Colon (tissue), 2 donors: ENCODE results near the gene BMP2.

Experiments
- FAIRE-seq: peaks from 2 replicates; lab custom pipeline; 2012; peaks lifted over from hg19 to GRCh38; lab: Jason Lieb, UNC
- donor health status: control.
- donor health status: control.

The BMP2 gene

DNA sequence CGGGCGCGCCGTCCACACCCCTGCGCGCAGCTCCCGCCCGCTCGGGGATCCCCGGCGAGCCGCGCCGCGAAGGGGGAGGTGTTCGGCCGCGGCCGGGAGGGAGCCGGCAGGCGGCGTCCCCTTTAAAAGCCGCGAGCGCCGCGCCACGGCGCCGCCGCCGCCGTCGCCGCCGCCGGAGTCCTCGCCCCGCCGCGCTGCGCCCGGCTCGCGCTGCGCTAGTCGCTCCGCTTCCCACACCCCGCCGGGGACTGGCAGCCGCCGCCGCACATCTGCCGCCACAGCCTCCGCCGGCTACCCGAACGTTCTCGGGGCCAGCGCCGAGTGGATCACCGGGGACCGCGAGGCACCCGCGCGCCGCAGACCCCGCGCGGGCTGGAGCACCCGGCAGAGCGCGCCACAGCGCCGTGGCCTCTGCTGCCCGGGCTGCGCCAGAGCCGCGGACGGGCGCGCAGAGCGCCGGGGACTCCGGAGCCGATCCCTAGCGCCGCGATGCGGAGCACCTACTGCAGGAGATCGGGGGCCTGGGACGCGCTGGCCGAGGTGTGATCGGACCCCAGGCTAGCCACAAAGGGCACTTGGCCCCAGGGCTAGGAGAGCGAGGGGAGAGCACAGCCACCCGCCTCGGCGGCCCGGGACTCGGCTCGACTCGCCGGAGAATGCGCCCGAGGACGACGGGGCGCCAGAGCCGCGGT is at the start of gene BMP2:
TSS of gene BMP2 (plus strand) at position 151 of the 692 bp plus-strand sequence. CDS start 2,441 bp downstream, outside the sequence.
- FAIRE-seq: no peak

- FAIRE-seq: no peak
These were observed 48.7 kb upstream of the BMP2 start for GRCh38 chr20:6718662-6719368.

DNA sequence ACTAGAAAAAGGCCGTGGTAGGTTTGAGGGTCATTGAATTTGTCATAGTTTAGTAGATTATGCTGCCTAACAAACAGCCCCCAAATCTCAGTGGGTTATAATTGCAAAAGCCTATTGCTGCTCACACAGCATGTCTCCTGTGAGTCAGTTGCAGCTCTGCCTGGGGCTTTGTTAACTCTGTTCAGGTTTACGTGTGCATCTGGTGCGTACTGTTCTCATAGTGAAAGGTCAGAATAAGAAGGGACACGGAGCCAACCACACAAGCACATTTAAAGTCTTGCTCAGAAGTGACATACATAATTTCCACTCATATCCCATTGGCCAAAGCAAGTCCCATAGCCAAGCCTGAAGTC is 48.1 kb upstream of the BMP2 start:
- FAIRE-seq: no peak

DNA sequence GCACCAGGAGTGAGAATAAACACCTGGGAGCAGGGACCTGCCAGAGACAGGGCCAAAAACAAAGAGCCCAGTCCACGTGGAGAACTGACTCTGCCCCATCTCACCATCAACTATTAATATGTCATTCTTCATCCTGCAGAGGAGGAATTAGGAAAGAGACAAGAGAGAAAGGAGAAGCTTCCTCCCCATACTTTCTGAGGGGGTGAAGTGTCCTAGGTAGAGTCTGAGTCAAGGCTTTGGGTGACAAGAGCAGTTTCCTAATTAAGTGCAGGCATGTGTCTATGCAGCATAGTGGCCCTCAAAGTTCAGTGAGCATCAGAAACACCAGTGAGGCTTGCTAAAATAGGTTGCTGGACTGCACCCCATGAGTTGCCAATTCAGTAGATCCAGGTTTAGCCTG is 40.7 kb upstream of the BMP2 start:
- no peak for FAIRE-seq

GRCh38 chr20:6730672-6731328 is 36.7 kb upstream of the BMP2 start:
- no peak for FAIRE-seq

DNA sequence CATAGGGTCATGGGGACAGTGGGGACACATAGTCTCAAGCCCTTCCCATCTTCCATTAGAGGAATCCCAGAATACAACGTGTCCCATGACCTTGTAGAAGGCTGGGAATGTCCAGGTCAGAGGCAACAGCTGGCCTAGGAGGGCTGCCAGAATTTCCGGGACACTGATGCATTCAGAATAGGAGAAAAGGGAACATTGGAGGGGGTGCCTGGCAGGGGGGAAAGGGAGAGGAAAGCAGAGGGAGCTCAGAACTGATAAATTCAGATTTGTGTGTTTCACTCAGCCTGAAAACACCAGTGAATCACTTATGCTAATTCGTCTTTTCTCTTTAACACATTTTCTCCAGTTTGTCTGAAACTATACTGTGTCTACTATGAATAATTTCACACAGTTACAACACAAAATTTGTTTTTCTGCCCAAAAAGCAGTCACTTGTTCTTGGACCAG is 35.5 kb upstream of the BMP2 start:
- no peak for FAIRE-seq

DNA sequence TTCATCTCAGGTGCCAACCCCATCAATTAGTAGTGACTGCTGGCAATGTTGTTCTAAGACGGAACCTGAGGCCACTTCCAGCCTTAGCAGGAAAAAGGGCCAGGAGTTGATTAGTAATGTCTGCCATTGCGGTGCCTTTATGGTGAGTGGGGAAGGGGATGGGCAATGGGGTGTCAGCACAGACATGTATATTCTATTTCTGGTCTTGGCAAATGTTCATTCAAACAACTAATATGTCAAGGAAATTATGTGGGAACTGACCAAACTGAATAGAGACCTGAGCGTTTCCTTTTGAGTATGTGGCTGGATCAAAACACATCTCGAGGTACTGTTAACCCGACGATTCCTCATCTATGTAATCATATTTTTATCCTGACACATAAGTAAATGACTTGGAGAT is 34.6 kb upstream of the BMP2 start:
- FAIRE-seq: no peak

- no peak for FAIRE-seq
These were observed 33.5 kb upstream of the BMP2 start for GRCh38 chr20:6733965-6734364.

DNA sequence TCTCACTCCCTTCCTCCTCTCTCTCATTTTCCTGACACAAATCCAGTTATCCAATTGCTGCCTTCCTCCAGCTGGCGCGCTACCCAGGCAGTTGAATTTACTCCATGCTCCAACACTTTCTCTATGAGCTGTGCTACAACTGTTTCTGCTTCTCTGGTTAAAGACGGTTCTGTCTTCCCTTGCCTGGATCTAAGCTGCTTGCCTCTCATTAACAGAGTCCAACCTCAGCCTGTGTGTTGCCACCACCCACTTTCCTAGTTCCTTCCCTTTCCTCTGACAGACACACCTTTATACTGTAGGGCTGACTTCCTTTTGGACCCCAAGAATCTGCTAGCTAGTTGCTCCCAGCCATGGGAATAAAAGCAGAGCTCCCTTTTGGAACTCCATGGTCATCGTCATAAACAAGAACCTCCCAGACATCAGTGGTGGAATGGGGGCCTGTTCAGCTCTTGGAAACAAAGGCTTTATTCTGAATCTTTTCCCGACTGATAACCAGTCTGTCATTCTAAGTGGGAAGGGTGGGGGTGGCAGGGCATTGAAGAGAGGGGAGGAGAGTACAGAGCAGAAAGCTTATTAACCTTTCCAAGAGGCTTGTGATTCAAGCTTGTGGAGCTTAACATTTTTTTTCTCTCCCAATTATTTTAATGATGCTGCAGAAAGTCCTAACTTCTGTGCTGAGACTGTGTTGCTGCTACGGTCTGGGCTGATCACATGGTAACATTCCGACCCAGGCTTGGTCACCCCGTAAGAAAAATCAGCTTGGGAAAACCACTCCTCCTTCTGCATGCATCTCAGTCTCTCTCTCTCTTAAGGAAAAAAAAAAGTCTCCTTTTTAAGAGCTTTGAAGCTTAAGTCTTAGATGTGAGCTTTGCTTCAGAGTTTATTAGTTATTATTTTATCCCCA is 31.3 kb upstream of the BMP2 start:
- no peak for FAIRE-seq

DNA sequence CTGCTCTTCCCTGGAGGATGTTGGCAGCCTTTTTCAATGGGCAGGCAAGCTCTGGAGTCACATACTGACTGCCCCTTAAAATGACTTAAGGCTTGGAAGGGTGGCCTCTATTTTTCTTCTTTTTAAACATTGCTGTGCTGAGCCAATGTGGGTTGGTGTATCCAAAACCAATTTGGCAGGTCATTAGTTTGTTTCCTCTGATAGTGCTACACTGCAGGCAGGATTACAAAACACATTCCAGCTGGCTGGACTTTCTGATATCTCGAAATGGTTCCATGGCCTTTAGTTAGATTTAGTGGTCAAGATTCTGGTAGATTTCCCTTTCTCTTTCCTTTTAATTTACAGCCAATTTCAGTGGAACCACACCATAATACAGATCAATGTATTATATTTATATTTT is 28.1 kb upstream of the BMP2 start:
- FAIRE-seq: no peak

DNA sequence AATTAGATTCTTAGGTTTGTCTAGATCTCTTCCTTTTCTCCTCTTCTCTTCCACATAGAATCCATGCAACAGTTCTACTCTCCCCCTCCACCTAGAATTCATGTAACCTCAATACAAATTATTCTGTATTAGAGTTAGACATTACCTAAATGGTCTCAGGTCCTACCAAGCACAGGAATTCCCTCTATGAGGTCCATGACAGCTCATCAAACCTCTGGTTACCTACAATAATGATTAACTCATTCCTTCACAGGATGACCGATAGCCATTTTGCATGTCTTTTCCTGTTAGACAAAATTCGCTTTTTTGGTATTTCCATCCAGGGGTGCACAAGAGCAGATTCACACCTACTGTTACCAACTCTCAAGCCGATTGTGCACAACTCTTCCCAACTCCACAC is 27.4 kb upstream of the BMP2 start:
- FAIRE-seq: no peak

DNA sequence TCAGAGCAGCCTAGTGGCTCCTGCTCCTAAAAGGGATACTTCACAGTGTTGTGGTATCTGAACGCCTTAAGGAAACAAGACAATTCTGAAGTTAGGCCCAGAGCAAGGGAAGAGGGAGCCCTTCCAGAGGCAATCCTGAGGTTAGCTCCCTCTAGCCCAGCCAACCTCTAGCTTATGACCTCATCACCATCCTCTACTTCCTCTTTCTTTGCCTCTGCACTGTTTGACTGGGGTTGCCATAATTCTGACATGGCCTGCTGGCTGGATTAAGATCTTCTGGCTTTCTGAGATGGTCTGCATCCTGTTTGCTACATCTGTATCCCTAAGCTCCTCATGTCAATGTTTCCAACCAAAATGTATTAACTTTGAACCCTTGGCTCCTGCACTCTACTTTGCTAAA is 23.3 kb upstream of the BMP2 start:
- no peak for FAIRE-seq

DNA sequence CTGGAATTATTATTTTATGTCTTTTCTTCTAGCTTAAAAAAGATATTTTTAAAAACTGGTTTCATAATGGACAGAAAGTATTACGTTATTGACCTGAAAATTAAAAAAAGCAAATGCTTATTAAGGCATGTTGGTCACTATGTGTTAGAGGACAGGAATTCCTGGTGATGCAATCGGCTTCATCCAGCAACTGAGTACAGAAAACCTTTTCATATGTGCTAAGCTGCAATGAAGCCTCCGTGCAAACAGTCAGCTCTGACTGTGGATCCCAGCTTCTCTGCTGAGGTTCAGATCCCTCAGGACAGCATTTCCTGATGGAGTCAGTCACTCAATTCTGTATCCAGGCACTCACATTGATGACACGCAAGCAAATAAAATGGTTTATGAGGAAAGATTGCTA is 22.7 kb upstream of the BMP2 start:
- no peak for FAIRE-seq

GRCh38 chr20:6746901-6747609 is 20.4 kb upstream of the BMP2 start:
- no peak for FAIRE-seq

DNA sequence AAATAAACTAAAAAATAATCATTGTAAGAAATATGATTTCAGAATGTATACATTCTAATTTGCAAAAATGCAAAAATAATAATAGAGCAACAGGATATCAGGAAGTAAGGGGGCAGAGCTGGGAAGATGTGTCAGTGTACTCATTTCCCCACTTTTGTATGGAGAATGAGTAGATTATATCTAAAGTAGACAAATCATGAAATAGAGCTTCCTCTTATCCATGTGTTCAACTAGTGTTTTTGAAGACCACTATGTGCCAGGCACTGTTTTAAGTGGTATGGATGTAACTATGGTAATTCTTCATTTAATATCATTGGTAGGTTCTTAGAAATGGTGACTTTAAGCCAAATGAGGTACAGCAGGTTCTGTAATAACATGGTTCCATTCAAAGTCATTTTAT is 17.0 kb upstream of the BMP2 start:
- FAIRE-seq: no peak

DNA sequence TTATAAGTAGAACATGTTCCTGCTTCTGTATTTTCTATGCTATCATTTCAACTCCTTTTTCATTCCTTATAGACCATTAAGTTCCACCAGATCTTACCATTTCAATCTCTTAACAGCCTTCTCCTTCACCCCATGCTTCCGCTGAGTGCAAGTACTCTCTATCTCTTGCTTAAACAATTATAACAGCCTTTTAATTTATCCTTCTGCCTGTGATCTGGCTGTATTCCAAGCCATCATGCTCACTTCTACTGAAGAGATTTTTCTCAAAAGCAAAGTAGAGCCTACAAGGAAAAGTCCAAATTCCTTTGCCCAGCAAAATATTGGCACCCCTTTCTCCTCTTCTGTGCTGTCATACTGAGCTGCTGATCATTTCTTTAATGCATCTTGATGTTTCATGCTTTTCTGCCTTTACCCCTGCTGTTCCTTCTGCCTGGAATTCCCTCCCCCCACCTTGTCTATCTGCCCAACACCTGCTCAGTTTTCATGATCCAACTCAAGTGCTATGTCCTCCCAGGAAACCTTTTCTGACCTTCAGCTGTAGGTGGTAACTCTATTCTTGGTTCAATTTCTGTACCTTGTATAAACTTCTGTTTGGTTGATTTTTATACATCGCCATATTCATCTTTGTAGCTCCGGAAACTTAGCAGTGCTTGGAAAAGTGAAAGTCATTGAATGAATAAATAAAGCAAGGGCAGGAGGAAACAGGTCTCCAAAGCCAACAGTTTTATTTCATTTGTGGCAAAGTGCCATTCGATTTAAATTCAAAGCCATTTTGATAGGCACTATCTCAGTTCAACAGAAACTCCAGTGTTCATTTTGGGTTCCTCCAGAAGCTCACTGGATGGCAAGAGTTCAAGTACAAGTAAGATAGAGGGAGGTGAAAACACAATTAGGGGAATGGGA is 10.5 kb upstream of the BMP2 start:
- FAIRE-seq: no peak

- no peak for FAIRE-seq
These were observed 2.9 kb upstream of the BMP2 start for GRCh38 chr20:6764619-6765018.

DNA sequence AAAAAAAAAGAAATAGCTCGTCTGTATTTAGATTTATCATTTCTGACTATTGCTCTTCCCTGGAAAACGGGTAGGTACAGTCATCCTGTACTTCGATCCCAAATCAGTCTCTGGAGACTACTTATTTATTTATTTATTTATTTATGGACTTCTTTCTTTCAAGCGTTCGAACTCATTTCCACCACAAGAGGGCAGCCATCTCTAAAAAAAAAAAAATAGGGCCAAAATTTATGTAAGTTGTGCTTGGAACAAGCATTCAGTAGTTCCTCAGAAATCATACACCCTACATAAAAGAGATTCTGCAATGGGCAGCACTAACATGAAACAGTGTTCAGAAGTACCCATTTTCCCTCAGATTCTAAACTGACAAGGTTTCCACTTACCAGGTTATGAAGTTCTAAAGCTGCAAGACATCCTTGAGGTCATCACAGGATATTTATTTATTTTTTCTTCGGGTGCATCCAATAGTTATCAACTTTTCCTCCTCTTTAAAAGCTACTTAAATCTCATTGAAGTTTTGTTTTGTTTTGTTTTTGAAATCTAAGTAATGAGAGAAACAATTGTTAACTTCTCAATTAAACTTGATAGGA is 1.9 kb upstream of the BMP2 start:
- FAIRE-seq: no peak

DNA sequence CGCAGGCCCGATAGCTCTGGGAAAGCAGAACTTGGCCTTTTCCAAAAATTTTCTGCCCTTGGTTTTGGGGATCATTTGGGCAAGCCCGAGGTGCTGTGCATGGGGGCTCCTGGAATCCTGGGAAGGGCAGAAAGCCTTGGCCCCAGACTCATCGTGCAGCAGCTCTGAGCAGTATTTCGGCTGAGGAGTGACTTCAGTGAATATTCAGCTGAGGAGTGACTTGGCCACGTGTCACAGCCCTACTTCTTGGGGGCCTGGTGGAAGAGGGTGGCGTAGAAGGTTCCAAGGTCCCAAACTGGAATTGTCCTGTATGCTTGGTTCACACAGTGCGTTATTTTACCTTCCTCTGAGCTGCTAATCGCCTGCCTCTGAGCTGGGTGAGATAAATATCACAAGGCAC is 1.1 kb upstream of the BMP2 start:
- FAIRE-seq: no peak

DNA sequence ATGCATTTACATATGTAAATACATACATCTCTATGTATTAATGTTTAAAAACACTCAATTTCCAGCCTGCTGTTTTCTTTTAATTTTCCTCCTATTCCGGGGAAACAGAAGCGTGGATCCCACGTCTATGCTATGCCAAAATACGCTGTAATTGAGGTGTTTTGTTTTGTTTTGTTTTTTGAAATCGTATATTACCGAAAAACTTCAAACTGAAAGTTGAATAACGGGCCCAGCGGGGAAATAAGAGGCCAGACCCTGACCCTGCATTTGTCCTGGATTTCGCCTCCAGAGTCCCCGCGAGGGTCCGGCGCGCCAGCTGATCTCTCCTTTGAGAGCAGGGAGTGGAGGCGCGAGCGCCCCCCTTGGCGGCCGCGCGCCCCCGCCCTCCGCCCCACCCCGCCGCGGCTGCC is 355 bp upstream of the BMP2 start:
- no peak for FAIRE-seq
